BJ (cell line): ENCODE results near the gene ADIG. TPM values are rescaled to one million over a fixed set of nuclear protein-coding genes. Genes with fewer than 3 reads are reported as not detected.

Source experiments
- CTCF ChIA-PET: fragments of 350-600 bp; formaldehyde crosslinking; extraction: SDS; loops from one replicate; lab custom pipeline; 2021; ENCODE audit warnings: antibody characterized with exemption, inconsistent platforms; lab: Yijun Ruan, JAX
- POLR2A ChIA-PET: fragments of 300-600 bp; sonication (Branson Sonifier 250); formaldehyde crosslinking; extraction: SDS; loops from one replicate; lab custom pipeline; 2021; ENCODE audit warnings: antibody characterized with exemption; lab: Charles Lee
- DNase-seq: peaks from one replicate; pipeline ENCODE4 v3.0.0-alpha.2; 2011; ENCODE audit warnings: low read depth
- H3K27me3 ChIP-seq: 2 replicates; pipeline ENCODE4 v1.6.0; 2011; ENCODE audit warnings: low read length; ENCODE audit not compliant: control insufficient read depth, insufficient read depth
- H3K36me3 ChIP-seq: 2 replicates; pipeline ENCODE4 v1.5.1; 2011; ENCODE audit warnings: low read length; ENCODE audit not compliant: control insufficient read depth, insufficient read depth
- H3K4me3 ChIP-seq: 2 replicates; pipeline ENCODE4 v1.5.1; 2011; ENCODE audit warnings: low read depth, mild to moderate bottlenecking, control low read depth, low read length
- CTCF ChIP-seq: IDR thresholded peaks from 2 replicates; pipeline ENCODE4 v1.5.1; 2011; ENCODE audit warnings: low read depth, mild to moderate bottlenecking, control low read depth, inconsistent platforms, low read length, moderate library complexity; ENCODE audit not compliant: insufficient read depth
- polyA plus RNA-seq: library from polyadenylated mRNA; depleted of rRNA; stranded (reverse); fragments of >200 nt; gene quantifications from 2 replicates; pipeline ENCODE4 v1.2.3, GENCODE V29; 2011

ADIG gene
- polyA plus RNA-seq, 1 experiment = not detected

- Histone ChIP-seq H3K36me3 (peaks cover 9% of the 10 kb centered on the region), H3K27me3 (no peaks in the 10 kb centered on the region), H3K4me3 (no peak overlapping the region)
- no peak for TF ChIP-seq CTCF
- ChIA-PET POLR2A (no interaction called here), CTCF (no interaction called here)
- no peak for DNase-seq
These were observed 7.6 kb upstream of the ADIG start for GRCh38 chr20:38573413-38573812.

GRCh38 chr20:38579219-38579910 lies 1.6 kb upstream of the ADIG start:
- TF ChIP-seq CTCF = no peak
- ChIA-PET CTCF (no interaction called here), POLR2A (interaction anchor here (0.7 kb wide), 1 partner anchor 299 kb away, joined by 7 read pairs; no protein-coding TSS in a partner anchor)
- Histone ChIP-seq H3K36me3 (peaks cover 3% of the 10 kb centered on the region; the same call in 1 of the 2 replicates), H3K27me3 (peaks cover 6% of the 10 kb centered on the region), H3K4me3 (no peak overlapping the region)
- no peak for DNase-seq

GRCh38 chr20:38579921-38580320 lies 1.1 kb upstream of the ADIG start:
- POLR2A ChIA-PET = no interaction called here
- peaks cover 3% of the 10 kb centered on the region; the same call in 1 of the 2 replicates for H3K36me3 ChIP-seq
- no peak for TF ChIP-seq CTCF
- CTCF ChIA-PET = no interaction called here
- no peak for DNase-seq
- no peak overlapping the region for H3K4me3 ChIP-seq
- H3K27me3 ChIP-seq = peaks cover 6% of the 10 kb centered on the region

- no peak for TF ChIP-seq CTCF
- no peak for DNase-seq
- H3K27me3 ChIP-seq = peaks cover 8% of the 10 kb centered on the region
- CTCF ChIA-PET = interaction anchor here (0.7 kb wide), 1 partner anchor 399 kb away, joined by 3 read pairs; no protein-coding TSS in a partner anchor
- POLR2A ChIA-PET = interaction anchor here (0.7 kb wide), 1 partner anchor 12 kb away, joined by 4 read pairs; no protein-coding TSS in a partner anchor
- no peaks in the 10 kb centered on the region for H3K36me3 ChIP-seq
- H3K4me3 ChIP-seq = no peak overlapping the region
These were observed 897 bp downstream of the ADIG start for GRCh38 chr20:38581830-38582358.

GRCh38 chr20:38583306-38583705 lies 2.3 kb downstream of the ADIG start:
- TF ChIP-seq CTCF = no peak
- no peak overlapping the region for H3K4me3 ChIP-seq
- H3K27me3 ChIP-seq = peaks cover 8% of the 10 kb centered on the region
- CTCF ChIA-PET = no interaction called here
- no peaks in the 10 kb centered on the region for H3K36me3 ChIP-seq
- POLR2A ChIA-PET = no interaction called here
- no peak for DNase-seq
